Stimulated activated CD4-positive, alpha-beta T cell treated with anti-CD3 and anti-CD28 coated beads, Interleukin-15, amount 100 ng/mL, for 48 hours (primary cell): ENCODE results near the gene AHSA1.
"Not testable (repeated sequence)": the region's sequence is repeated elsewhere in the genome, so short reads cannot be mapped to it uniquely, and the experiment has no call there.

Experiments used
- DNase-seq, 2 donors: peaks; one replicate each; pipeline ENCODE4 v3.0.0-alpha.2; 2020; ENCODE audit warnings: low read depth in 2 of 2

Gene AHSA1

GRCh38 chr14:77457522-77458248, at the start of gene AHSA1, which contains the start of gene VIPAS39:
TSS of gene AHSA1 (plus strand) at chr14:77458093. CDS start at chr14:77458190, 97 bp downstream.
TSS of gene VIPAS39 (minus strand) at chr14:77457601. CDS start at chr14:77454102, 3,499 bp downstream.
- DNase-seq = peak; percentile 88 to 93

GRCh38 chr14:77409131-77409533, 48.8 kb upstream of the AHSA1 start:
- DNase-seq = no peak

GRCh38 chr14:77415403-77416030, 42.4 kb upstream of the AHSA1 start:
- DNase-seq = not testable (repeated sequence)

GRCh38 chr14:77416098-77416497, 41.8 kb upstream of the AHSA1 start:
- DNase-seq = not testable (repeated sequence)

GRCh38 chr14:77416836-77417235, 41.1 kb upstream of the AHSA1 start:
- no peak for DNase-seq

- DNase-seq = no peak
These were observed 36.7 kb upstream of the AHSA1 start for GRCh38 chr14:77421201-77421600.

- no peak for DNase-seq
These were observed 34.5 kb upstream of the AHSA1 start, which contains the start of gene NOXRED1 for GRCh38 chr14:77423423-77423822. TSS of gene NOXRED1 (minus strand) at chr14:77423523. CDS start at chr14:77422889, 634 bp downstream.

- DNase-seq = no peak
These were observed 33.0 kb upstream of the AHSA1 start for GRCh38 chr14:77424862-77425261.

- DNase-seq = no peak
These were observed 31.5 kb upstream of the AHSA1 start for GRCh38 chr14:77426396-77426795.

GRCh38 chr14:77436042-77436441, 21.9 kb upstream of the AHSA1 start:
- no peak for DNase-seq

- DNase-seq = no peak
These were observed 19.3 kb upstream of the AHSA1 start for GRCh38 chr14:77438596-77438995.

GRCh38 chr14:77439861-77440260, 18.0 kb upstream of the AHSA1 start:
- no peak for DNase-seq

- DNase-seq = no peak
These were observed 15.7 kb upstream of the AHSA1 start for GRCh38 chr14:77442196-77442595.

GRCh38 chr14:77455966-77456640, 1.8 kb upstream of the AHSA1 start:
- no peak for DNase-seq

GRCh38 chr14:77457115-77457521, 775 bp upstream of the AHSA1 start:
- no peak for DNase-seq

GRCh38 chr14:77458249-77458950, 507 bp downstream of the AHSA1 start:
- DNase-seq = peak; percentile 10 to 28

GRCh38 chr14:77459072-77459723, 1.3 kb downstream of the AHSA1 start:
- DNase-seq = peak; percentile 58 to 70

- no peak for DNase-seq
These were observed 9.9 kb downstream of the AHSA1 start for GRCh38 chr14:77467801-77468200.

- no peak for DNase-seq
These were observed 11.2 kb downstream of the AHSA1 start for GRCh38 chr14:77469067-77469505.

- no peak for DNase-seq
These were observed 11.6 kb downstream of the AHSA1 start for GRCh38 chr14:77469539-77469938.

GRCh38 chr14:77470224-77470870, 12.5 kb downstream of the AHSA1 start:
- DNase-seq = no peak
